HG03280 (cell line): Measurements from ENCODE around the gene NCKAP5.

Experiments used
- ATAC-seq: cut with Tn5 transposase; IDR thresholded peaks from one replicate; pipeline ENCODE4 v1.9.1; 2021; ENCODE audit warnings: mild to moderate bottlenecking, moderate library complexity; ENCODE audit not compliant: unreplicated experiment

The NCKAP5 gene

DNA sequence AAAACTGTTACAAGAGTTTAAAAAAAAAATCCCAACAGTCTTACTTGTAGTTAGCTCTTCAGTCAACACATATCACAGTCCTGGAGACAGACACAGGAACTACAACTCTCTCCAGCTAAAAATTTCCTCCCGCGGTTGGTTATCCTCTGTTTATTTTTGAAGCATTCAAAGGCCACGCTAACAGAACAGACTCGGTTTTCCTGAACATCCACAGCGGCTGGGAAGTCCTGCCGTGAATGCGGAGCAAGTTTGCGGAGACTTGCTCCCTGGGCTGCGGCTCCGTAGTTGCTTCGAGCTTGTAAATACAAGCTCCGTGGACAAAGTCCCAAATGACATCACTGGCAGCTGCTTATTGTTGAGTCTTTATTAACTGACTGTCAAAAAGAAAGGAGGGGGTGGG lies at the start of gene NCKAP5:
TSS of gene NCKAP5 (minus strand) at position 292 of the 400 bp plus-strand sequence. CDS start 50,937 bp downstream, outside the sequence.
- ATAC-seq = no peak

DNA sequence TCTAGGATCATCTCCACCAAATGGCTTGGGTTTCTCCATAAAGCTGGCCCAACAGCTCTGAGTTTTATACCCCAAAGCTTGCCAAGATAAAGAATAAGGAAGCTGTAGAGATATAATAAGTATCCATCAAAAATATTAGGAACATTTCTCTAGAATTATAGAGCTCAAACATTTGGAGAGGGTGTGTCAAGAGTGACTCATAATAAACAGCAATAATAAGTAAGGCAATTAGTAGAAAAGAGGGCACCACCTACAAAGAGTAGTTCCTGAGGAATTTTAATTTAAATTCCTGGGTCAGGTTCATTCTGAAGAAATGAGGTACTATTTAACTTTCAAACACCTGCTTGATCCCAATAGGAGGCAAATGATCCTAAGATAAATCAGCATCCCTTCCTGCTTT lies 41.4 kb upstream of the NCKAP5 start:
- ATAC-seq = no peak

- ATAC-seq = no peak
Measured at GRCh38 chr2:133608291-133608690, 40.0 kb upstream of the NCKAP5 start.

- no peak for ATAC-seq
Measured at GRCh38 chr2:133607679-133608078, 39.4 kb upstream of the NCKAP5 start.

DNA sequence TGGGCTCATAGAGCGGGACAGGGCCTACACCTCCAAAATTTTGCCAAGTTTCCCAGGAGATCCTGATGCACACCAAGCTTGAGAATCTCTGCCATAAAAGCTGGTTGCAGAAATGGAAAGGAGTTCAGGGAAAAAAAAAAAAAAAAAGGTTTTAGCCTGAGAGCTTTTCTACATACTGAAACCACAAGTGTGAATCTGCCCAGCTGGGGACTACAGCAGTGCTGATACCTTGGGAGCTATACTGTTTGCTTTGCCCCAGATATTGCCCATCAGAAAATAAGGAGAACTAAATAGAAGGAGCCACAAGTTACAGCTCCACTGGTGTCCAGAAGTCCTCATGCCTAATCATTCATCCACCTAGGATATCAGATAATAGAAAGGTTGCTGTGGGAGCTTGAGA lies 38.4 kb upstream of the NCKAP5 start:
- no peak for ATAC-seq

DNA sequence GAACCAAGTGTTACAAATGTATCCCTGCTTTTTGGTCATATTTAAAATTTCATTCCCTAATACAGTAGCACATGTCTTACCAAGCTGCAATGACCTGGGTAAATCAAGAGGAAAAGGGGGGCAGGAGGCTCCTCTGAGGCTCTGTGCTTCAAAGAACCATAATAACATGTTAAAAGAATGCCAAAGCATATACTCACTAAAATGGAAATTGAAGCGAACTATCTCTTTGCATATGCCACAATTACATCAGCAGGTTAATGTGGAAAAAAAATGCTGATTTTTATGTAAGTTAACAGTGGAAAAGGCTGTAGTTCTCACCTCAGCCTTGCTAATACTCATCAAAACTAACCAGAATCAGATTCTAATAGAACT lies 37.5 kb upstream of the NCKAP5 start:
- no peak for ATAC-seq

- no peak for ATAC-seq
Measured at GRCh38 chr2:133605011-133605765, 36.9 kb upstream of the NCKAP5 start.

- ATAC-seq = no peak
Measured at GRCh38 chr2:133603109-133603508, 34.8 kb upstream of the NCKAP5 start.

GRCh38 chr2:133602538-133602937 lies 34.3 kb upstream of the NCKAP5 start:
- no peak for ATAC-seq

DNA sequence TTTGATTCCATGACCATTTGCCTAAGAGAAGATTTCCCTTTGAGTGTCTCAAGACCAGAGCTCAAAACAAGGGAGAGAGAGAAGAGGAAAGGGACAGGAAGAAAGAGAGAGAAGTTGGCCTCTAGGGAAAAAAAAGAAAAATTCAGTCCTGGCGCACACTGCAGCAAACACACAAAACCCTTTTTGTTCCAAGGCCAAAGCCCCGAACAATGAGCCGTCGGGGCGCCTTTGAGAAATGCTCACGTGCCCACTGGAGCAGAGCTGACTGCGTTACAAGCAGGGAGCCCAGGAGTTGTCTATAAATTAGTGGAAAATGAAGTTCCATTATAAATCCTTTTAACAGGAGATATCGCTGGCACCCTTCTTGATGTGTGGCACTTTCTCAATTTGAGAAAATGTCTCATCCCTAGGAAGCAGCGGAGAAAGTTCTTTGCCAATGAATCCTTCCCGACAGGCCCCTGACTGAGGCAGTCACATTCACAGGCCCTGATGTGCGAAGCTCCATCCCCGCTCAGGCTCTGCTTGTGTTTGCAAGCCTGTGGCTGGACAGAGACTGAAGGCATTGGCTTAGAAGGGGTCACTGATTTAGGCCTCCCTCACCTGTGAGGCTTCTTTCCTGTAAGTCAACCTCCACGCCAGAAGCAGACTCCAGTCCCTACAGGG lies 32.1 kb upstream of the NCKAP5 start:
- no peak for ATAC-seq

DNA sequence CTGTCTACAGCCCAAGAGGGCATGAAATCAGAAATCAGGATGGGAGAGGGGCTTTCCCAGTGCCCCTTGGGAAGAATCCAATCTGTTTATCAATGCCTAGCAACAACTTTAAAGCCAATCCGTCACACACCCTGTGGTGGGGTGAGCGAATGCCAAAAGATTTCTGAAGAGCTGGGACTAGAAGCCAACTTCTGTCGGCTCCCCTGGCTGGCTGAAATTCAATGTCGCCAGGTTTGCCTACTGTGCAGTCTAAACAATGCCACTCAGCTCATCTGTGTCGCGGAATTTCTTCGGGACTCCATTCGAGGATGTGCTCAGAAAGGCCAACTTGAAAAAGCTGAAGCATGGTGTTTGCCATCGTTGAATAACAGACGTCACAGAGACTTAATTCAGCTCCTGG lies 31.5 kb upstream of the NCKAP5 start:
- ATAC-seq = no peak

DNA sequence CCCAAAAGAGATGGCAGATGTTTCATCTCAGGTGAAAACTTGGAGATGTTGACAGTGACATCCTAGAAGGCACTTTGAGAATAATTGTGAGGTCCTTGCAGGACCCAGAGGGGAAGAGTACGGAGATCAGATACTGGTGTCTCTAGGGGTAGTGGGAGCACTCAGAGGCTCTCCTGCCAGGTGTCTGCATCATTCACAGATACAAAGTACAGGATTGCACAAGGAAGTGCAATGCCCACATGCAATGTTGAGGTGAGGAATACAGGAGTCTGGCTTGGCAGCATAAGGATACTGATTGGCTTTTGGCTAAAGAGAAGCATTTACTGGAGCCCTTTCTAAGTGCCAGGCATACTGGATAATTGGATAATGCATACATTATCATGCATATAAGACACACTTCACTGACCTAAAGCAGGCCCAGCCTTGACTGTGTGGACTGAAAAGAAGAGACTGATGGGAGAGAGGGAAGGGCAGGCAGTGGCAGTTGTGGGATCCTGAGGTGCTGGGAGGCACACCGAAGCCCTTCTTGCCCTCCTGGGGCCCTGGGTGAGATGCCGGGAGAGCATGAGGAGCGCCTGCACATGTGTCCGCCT lies 31.0 kb upstream of the NCKAP5 start:
- no peak for ATAC-seq

- no peak for ATAC-seq
Measured at GRCh38 chr2:133598769-133599168, 30.5 kb upstream of the NCKAP5 start.

GRCh38 chr2:133596701-133597393 lies 28.6 kb upstream of the NCKAP5 start:
- no peak for ATAC-seq

GRCh38 chr2:133591164-133591563 lies 22.9 kb upstream of the NCKAP5 start:
- no peak for ATAC-seq

GRCh38 chr2:133589456-133589855 lies 21.2 kb upstream of the NCKAP5 start:
- ATAC-seq = no peak

DNA sequence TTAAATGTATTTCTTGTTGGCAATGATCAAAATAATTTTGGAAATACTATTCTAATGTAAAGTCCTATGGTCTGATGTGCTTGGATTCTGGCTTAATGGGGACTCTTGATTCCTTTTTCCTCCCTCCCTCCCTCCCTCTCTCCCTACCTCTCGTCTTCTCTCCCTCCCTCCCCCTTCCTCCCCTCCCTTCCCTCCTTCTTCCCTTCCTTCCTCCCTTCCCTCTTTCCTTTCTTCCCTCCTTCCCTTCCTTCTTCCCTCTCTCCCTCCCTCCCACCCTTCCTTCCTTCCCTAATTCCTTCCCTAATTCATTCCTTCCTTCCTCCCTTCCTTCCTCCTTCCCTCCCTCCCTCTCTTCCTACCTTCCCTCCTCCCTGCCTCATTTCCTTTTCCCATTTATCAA lies 19.9 kb upstream of the NCKAP5 start:
- ATAC-seq = no peak

DNA sequence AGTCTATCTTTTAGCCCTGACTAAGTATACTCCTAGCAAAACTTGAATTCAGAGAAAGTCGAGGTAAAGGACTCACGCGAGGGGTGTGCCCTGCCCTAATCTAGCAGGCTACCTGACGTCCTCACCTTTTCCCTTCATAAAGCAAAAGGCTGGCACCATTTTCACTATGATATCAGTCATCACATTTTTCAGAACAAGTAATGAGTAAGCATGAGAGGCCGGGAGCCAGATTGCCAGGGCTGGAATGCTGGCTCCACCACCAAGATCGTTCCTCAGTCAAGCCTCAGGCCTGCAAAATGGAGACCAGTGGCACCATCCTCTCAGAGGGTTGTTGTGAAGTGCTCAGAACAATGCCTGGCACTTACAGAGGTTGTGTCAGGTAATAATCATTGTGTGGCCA lies 18.7 kb upstream of the NCKAP5 start:
- ATAC-seq = no peak

- ATAC-seq = no peak
Measured at GRCh38 chr2:133581010-133581760, 12.9 kb upstream of the NCKAP5 start.

DNA sequence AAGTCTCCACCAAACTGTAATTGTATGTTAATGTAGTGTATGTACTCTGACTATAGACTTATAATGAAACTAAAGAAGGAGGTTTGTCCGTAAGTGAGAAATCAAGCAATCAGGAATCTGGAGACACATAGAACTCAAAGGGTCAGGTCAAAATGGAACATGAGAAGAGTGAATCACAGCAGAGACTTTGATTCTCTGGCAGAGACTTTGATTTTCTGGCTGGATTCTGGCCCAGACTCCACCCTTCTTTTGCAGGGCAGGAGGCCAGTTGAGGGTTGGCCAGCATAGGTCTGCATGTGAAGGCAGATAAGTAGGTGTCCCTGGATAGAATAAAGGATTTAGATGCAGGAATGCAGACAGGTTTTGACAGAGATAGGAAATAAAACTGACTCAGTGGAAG lies 11.0 kb upstream of the NCKAP5 start:
- ATAC-seq = no peak

GRCh38 chr2:133576714-133577113 lies 8.5 kb upstream of the NCKAP5 start:
- no peak for ATAC-seq
